ENCODE results near the gene NFXL1. TPM values are rescaled to one million over a fixed set of nuclear protein-coding genes. Genes with fewer than 3 reads are reported as not detected.

Gene NFXL1
- total RNA-seq, 1 experiment from 2014 or later: 15.7 TPM

DNA sequence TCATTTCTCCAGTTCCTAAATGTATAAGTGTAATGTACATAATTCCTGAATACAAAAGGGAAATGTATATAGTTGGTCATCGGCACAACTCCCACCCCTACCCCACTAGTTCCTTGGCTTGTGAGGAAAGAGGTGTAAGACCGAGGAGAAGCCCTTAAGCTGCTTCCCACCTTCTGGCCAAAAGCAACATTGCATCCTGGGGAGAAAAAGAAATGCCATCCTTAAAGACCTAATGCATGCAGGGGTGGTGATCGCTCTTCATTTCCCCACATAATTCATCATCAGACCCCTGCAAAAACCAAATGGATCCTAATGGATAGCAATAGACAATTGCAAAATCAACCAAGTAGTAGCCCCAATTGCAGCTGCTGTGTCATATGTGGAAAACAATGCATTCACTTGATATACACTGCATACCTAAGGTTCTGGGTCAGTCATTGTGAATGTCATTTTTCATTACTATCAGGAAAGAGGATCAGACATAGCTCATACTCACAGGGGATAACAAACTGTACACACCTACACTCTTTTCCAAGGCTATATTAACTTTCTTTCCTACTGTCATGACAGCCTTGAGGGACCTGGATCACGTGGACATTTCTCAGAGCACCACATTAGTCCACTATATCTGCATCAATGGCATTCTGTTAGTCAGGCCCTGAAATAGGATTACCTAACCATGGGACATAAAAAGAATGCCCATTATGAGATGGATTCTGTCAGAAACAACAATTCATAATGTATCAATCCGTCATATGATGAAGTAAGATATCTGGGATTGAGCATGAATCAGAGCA is 31.7 kb upstream of the NFXL1 start:
- no TSS peak for BruUV-seq (replicated peaks)
- Histone ChIP-seq H3K36me3 (ENCODE audit: low read depth) (no peaks in the 10 kb centered on the region), H3F3A (ENCODE audit: insufficient read depth, low read depth) (no peaks in the 10 kb centered on the region), H3K27ac (no peak overlapping the region), H3K4me1 (replicated peaks; ENCODE audit: insufficient read depth) (no peaks in the 10 kb centered on the region), H3K9me3 (ENCODE audit: insufficient read depth, low read depth) (no peaks in the 10 kb centered on the region), H3K27me3 (ENCODE audit: insufficient read depth, low read depth) (no peaks in the 10 kb centered on the region), H3K4me3 (no peak overlapping the region), H3K9me2 (ENCODE audit: insufficient read depth) (no peaks in the 10 kb centered on the region), H4K20me1 (ENCODE audit: insufficient read depth) (no peaks in the 10 kb centered on the region), H3K4me2 (no peak overlapping the region), H2AFZ (no peak overlapping the region), H3K79me2 (ENCODE audit: low read depth) (no peaks in the 10 kb centered on the region)
- CTCF ChIA-PET: no interaction called here
- POLR2A ChIA-PET (ENCODE audit: unreplicated experiment): no interaction called here
- DNase-seq: no peak
- intact Hi-C loops (cut with micrococcal nuclease; ENCODE audit: unreplicated experiment): loop anchor here (10.0 kb wide), 1 partner anchor 1111 kb away; no protein-coding TSS in a partner anchor
- TF ChIP-seq, protein P1, sequence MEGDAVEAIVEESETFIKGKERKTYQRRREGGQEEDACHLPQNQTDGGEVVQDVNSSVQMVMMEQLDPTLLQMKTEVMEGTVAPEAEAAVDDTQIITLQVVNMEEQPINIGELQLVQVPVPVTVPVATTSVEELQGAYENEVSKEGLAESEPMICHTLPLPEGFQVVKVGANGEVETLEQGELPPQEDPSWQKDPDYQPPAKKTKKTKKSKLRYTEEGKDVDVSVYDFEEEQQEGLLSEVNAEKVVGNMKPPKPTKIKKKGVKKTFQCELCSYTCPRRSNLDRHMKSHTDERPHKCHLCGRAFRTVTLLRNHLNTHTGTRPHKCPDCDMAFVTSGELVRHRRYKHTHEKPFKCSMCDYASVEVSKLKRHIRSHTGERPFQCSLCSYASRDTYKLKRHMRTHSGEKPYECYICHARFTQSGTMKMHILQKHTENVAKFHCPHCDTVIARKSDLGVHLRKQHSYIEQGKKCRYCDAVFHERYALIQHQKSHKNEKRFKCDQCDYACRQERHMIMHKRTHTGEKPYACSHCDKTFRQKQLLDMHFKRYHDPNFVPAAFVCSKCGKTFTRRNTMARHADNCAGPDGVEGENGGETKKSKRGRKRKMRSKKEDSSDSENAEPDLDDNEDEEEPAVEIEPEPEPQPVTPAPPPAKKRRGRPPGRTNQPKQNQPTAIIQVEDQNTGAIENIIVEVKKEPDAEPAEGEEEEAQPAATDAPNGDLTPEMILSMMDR (conservative IDR thresholded peaks at IDR 0.05): peak; percentile 22; the same call in 1 of the 2 replicates
- no peak for TF ChIP-seq EZH2 (IDR thresholded peaks at IDR 0.05; ENCODE audit: low read depth)

DNA sequence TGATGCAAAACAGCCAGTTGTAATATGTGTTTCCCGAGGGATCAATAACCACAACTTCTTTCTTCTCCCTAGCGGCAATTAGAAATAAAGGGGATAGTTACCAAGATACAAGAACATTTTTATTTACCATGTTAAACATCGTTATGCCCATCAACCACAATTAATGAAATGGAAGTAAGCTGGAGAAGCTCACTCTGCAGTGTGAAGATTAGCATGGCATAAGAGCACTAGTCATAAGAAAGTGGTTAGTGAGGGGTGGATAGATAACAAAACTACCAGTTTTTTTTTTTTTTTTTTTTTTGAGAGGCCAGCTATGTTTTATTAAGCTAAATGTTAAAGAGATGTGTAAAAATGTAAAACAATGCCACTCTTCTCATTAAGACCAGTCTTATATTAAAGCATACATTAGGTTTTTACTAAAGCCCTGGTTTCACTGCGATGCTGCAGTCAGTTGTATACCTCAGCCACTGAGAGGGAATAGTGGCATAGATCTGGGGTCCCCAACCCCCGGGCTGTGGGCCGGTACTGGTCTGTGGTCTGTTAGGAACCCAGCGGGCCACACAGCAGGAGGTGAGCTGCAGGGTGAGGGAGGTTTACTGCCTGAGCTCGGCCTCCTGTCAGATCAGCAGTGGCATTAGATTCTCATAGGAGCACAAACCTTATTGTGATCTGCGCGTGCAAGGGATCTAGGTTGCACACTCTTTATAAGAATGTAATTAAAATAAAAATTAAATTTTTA is 27.9 kb upstream of the NFXL1 start:
- no peak overlapping the region for H3K4me2 ChIP-seq
- no peak for TF ChIP-seq EZH2 (IDR thresholded peaks at IDR 0.05; ENCODE audit: low read depth)
- TF ChIP-seq, protein P1 (conservative IDR thresholded peaks at IDR 0.05): no peak
- POLR2A ChIA-PET (ENCODE audit: unreplicated experiment): no interaction called here
- H2AFZ ChIP-seq: no peak overlapping the region
- no peaks in the 10 kb centered on the region for H4K20me1 ChIP-seq (ENCODE audit: insufficient read depth)
- no peaks in the 10 kb centered on the region for H3F3A ChIP-seq (ENCODE audit: insufficient read depth, low read depth)
- H3K4me3 ChIP-seq: no peak overlapping the region
- no peaks in the 10 kb centered on the region for H3K27me3 ChIP-seq (ENCODE audit: insufficient read depth, low read depth)
- no peaks in the 10 kb centered on the region for H3K79me2 ChIP-seq (ENCODE audit: low read depth)
- intact Hi-C loops (cut with micrococcal nuclease; ENCODE audit: unreplicated experiment): loop anchor here (10.0 kb wide), 1 partner anchor 1107 kb away; no protein-coding TSS in a partner anchor
- BruUV-seq (replicated peaks): no TSS peak
- no peaks in the 10 kb centered on the region for H3K36me3 ChIP-seq (ENCODE audit: low read depth)
- no peaks in the 10 kb centered on the region for H3K9me2 ChIP-seq (ENCODE audit: insufficient read depth)
- H3K4me1 ChIP-seq (replicated peaks; ENCODE audit: insufficient read depth): no peaks in the 10 kb centered on the region
- CTCF ChIA-PET: interaction anchor here (0.6 kb wide), 1 partner anchor 348 kb away, joined by 7 read pairs; no protein-coding TSS in a partner anchor
- H3K9me3 ChIP-seq (ENCODE audit: insufficient read depth, low read depth): no peaks in the 10 kb centered on the region
- DNase-seq: no peak
- no peak overlapping the region for H3K27ac ChIP-seq

GRCh38 chr4:47939456-47939855 is 25.1 kb upstream of the NFXL1 start:
- H3K4me3 ChIP-seq: no peak overlapping the region
- no TSS peak for BruUV-seq (replicated peaks)
- H3K9me2 ChIP-seq (ENCODE audit: insufficient read depth): no peaks in the 10 kb centered on the region
- CTCF ChIA-PET: no interaction called here
- no peak for TF ChIP-seq EZH2 (IDR thresholded peaks at IDR 0.05; ENCODE audit: low read depth)
- no peaks in the 10 kb centered on the region for H3F3A ChIP-seq (ENCODE audit: insufficient read depth, low read depth)
- no peaks in the 10 kb centered on the region for H3K27me3 ChIP-seq (ENCODE audit: insufficient read depth, low read depth)
- H2AFZ ChIP-seq: no peak overlapping the region
- DNase-seq: no peak
- H4K20me1 ChIP-seq (ENCODE audit: insufficient read depth): no peaks in the 10 kb centered on the region
- H3K4me2 ChIP-seq: no peak overlapping the region
- no peaks in the 10 kb centered on the region for H3K9me3 ChIP-seq (ENCODE audit: insufficient read depth, low read depth)
- POLR2A ChIA-PET (ENCODE audit: unreplicated experiment): no interaction called here
- intact Hi-C loops (cut with micrococcal nuclease; ENCODE audit: unreplicated experiment): no loop called here
- no peaks in the 10 kb centered on the region for H3K36me3 ChIP-seq (ENCODE audit: low read depth)
- no peaks in the 10 kb centered on the region for H3K4me1 ChIP-seq (replicated peaks; ENCODE audit: insufficient read depth)
- H3K27ac ChIP-seq: no peak overlapping the region
- no peaks in the 10 kb centered on the region for H3K79me2 ChIP-seq (ENCODE audit: low read depth)

Data from PC-9 (cell line).